HG02870 (cell line): Measurements from ENCODE around the gene NAV2.

Source experiments
- ATAC-seq: cut with Tn5 transposase; IDR thresholded peaks from one replicate; pipeline ENCODE4 v1.9.1; 2021; ENCODE audit warnings: mild to moderate bottlenecking, moderate library complexity; ENCODE audit not compliant: unreplicated experiment

The NAV2 gene

DNA sequence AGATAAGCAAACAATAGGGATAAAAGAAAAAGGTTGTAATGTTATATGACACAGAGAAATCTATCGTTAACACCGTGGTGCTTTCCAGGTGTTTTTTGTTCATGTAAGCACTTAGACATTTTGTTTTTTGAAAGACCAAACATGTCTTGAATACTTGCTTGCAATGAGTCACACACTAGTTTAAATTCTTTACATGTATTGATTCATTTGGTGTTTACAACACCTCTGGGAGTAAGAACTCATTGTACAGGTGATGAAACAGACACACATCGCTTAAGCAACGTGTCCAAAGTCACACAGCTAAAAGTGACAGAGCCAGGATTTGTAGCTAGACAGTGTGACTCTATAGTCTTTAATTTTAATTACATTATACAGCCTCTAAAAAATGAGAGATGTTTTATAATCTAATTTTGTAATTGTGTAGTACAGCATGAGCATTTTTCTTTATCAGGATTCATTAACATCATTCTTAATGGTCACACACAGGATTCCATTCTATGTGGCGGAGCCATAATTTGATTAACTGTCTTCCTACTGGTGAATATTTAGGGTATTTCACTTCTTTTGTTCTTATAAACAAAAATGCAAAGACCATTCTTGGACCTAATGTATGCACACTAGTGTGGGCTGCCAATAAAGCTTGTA, 298.8 kb downstream of the NAV2 start:
- no peak for ATAC-seq

- ATAC-seq: no peak
These were observed 300.9 kb downstream of the NAV2 start for GRCh38 chr11:20013346-20014066.

- no peak for ATAC-seq
These were observed 301.4 kb downstream of the NAV2 start for GRCh38 chr11:20014067-20014402.

DNA sequence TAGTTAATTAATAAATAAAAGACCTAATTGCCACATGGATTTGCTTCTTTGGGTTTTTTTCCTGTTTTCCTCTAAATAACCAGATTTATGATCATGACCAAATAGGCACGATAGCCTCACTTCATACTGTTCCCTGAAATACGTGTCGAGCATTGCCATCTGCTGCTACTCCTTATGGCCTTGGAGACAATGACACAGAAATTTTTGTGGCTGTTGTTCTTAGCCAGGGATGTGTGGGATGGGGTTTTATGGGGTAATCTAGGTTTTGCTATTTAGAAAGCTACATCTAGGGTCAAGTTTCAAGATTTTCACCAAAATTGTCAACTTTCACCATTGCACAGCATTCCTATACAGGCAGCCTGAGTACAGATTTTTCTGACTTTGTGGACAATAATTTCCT, 302.5 kb downstream of the NAV2 start:
- no peak for ATAC-seq

GRCh38 chr11:20015529-20016427, 303.1 kb downstream of the NAV2 start:
- no peak for ATAC-seq

- no peak for ATAC-seq
These were observed 303.9 kb downstream of the NAV2 start for GRCh38 chr11:20016526-20016925.

GRCh38 chr11:20017320-20017719, 304.7 kb downstream of the NAV2 start:
- no peak for ATAC-seq

- no peak for ATAC-seq
These were observed 307.6 kb downstream of the NAV2 start for GRCh38 chr11:20020198-20020597.

DNA sequence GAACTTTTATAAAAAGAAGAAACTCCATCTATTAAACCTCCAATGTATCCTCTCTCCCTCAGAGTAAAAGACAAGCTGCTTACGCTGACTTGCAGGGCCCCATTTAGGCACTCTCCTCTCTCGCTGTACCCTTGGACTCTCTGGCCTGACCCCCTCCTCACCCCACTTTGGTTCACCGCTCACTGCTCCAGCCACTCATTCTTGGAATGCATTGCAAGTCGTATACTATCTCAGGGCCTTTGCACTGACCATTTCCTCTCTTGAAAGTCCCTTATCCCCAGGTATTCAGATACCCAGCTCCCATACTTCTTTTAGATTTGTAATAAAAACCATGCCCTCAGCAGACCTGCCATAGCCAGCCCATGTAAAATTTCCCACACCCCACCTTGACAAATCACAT, 308.1 kb downstream of the NAV2 start:
- ATAC-seq: no peak

DNA sequence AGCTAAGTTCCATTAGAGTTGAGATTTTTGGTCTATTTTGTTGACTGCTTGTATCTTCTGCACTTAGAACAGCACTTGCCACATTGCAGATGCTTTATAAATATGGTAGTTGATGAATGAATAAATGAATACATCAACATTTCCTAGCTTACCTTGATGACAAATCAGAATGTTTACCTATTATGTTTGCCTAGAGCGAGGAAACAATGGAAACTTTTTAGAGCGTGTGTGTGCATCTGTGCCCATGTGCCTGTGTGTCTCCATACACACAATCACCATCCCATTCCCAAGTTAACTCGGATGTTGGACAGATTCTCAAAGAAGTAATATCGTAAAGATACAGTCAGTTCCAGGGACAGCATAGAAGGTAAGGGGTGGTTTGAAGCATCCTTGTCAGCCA, 308.6 kb downstream of the NAV2 start:
- ATAC-seq: no peak

GRCh38 chr11:20021771-20022362, 309.2 kb downstream of the NAV2 start:
- ATAC-seq: no peak

DNA sequence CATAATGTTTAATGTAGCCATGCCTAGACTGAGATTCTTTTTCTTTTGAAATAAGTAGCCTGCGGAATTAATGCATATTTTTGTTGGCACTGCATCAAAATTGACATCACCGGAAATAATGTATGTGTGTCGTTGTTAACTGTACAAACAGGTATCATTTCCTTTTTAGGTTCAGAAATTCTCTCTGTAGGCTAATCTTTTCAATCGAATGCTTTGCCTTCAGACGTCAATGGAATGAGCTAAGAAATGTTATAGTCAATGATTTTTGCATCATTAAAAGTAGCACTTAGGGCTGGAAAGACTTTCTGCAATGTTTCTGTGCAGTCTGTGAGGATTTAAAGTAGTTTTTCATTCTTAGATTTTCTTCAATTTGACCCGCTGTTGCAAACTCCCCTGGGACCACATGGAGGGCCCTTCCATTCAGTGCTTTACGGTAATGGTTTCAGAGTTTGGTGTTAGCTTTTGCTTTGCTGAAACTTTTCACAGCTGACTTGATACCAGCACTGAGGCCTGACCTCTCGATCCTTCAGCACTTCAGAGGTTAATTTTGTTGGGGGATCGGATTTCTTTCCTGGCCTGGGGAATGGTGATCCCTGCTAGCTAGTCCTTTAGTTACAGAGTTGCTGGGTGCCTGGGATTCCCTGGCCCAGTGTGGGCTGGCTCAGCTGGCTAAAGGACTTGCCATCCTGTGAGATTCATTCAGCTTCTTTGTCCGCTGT, 309.9 kb downstream of the NAV2 start:
- no peak for ATAC-seq

- ATAC-seq: no peak
These were observed 310.4 kb downstream of the NAV2 start for GRCh38 chr11:20023082-20023426.

- ATAC-seq: no peak
These were observed 311.7 kb downstream of the NAV2 start for GRCh38 chr11:20024172-20024935.

DNA sequence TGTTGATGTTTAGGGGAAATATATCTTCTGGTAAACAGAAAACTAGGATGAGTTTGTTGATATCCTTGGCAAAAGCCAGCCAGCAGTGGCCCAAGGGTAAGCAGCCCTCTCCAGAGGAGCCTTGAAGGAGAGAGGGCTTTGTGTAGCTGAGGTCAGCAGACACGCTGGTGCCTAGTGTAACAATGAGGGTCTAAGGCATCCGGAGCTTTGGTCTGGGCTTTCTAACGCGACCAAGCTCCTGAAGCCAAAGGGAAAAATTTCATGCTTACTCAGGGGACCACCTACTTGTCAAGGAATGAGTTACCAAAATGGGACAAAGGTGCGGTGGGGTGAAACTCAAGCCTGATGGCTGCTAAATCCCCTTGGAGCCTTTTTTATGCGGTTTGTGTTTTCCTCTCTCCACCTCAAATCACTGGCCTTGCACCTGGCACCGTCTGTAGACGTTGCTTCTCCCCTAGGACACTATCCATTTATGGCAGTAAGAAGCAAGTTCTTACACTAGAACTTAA, 312.7 kb downstream of the NAV2 start:
- ATAC-seq: no peak

GRCh38 chr11:20026629-20027555, 314.3 kb downstream of the NAV2 start:
- no peak for ATAC-seq

DNA sequence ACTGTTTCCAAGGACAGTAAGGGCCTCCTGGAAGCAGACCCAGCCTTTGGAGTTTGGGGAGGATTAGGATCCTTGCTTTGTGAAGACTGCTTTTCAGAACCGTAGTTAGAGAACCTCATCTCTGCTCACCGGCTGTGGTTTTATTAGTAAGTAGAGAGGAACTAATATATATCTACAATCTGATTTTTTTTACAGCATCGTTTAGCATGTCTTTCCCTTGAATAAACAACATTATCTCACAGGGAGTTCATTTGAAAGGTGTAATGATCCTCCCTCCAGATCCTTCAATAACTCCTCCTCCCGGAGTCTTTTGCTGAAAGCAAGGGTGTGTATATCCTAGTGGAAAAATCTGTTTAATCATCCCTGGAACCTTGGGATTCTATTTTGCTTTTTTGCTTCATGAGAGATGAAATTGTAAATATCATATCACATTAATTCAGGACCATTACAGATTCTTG, 314.9 kb downstream of the NAV2 start:
- no peak for ATAC-seq

GRCh38 chr11:20029193-20029592, 316.6 kb downstream of the NAV2 start:
- ATAC-seq: no peak

- ATAC-seq: no peak
These were observed 317.8 kb downstream of the NAV2 start for GRCh38 chr11:20030472-20030871.
